CD4-positive, alpha-beta T cell treated with Interleukin-4 for 1 hour (primary cell): ENCODE measurements around the gene HPN.

Experiments used
- DNase-seq, 2 donors: peaks; one replicate each; pipeline ENCODE4 v3.0.0-alpha.2; 2020 to 2022

HPN gene

GRCh38 chr19:35065574-35065973, 24.1 kb downstream of the HPN start:
- no peak for DNase-seq

DNA sequence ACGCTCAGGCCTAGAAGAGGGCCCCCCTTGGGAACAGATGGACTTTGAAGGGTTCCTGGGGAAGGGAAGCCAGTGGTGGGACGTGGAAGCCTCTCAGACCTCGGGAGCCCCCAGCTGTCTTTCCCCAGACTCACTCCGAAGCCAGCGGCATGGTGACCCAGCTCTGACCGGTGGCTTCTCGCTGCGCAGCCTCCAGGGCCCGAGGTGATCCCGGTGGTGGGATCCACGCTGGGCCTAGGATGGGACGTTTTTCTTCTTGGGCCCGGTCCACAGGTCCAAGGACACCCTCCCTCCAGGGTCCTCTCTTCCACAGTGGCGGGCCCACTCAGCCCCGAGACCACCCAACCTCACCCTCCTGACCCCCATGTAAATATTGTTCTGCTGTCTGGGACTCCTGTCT, 24.6 kb downstream of the HPN start:
- no peak for DNase-seq

DNA sequence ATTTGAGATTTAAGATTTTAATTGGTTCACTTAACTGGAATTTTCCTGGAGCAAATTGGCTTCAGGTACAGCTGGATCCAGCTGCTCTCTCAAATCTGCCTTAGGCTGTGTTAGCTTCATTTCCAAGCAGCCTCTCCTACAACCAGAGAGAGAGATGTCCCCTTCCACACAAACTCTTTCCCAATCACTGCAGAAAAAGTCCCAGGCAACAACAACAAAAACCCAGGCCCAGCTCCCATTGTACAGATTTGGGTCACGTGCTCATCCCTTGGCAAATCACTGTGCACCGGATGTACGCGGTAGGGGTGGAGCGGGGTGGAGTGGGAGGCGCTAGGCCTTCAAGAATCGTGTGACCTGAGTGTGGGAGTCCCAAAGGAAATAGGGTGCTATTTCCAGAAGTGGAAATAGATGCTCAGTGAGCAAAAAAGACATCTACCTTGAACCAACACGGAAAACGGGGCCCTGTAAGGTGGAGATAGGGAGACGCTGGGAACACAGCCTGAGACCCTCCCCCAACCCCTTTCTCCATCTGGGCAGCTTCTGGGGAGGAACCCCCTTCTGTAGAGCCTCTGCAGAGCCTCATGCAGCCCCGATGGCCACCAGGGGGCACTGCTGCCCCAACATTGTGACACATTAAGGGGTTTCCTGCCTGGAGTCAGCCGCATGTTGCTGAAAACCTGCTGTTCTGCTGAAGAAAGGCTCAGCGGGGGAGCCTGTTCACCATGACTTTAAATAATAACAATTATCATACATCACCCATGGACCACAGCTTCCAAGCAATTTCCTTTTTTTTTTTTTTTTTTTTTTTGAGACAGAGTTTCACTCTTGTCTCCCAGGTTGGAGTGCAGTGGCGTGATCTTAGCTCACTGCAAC, 25.4 kb downstream of the HPN start:
- peak; percentile 86 to 87 for DNase-seq

DNA sequence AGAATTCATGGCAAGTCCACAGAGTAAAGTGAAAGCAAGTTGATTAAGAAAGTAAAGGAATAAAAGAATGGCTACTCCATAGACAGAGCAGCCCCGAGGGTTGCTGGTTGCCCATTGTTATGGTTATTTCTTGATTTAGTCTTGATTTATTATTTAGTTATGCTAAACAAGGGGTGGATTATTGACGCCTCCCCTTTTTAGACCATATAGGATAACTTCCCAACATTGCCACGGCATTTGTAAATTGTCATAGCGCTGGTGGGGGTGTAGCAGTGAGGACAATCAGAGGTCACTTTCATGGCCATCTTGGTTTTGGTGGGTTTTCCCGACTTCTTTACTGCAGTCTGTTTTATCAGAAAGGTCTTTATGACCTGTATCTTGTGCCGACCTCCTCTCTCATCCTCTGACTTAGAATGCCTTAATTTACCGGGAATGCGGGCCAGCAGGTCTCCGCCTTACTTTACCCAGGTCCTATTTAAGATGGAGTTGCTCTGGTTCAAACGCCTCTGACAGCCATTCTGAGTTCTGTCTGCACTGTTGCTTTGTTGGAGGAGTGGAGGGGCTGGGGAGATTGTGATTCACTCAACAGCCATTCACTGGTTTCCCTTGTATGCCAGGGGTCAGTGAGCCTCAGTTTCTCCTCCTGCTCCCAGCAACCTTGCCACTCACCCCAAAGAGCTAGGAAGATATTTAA, 27.6 kb downstream of the HPN start:
- DNase-seq, result no peak

GRCh38 chr19:35069696-35070095, 28.2 kb downstream of the HPN start:
- no peak for DNase-seq

GRCh38 chr19:35070471-35070870, 28.9 kb downstream of the HPN start:
- DNase-seq, result no peak

DNA sequence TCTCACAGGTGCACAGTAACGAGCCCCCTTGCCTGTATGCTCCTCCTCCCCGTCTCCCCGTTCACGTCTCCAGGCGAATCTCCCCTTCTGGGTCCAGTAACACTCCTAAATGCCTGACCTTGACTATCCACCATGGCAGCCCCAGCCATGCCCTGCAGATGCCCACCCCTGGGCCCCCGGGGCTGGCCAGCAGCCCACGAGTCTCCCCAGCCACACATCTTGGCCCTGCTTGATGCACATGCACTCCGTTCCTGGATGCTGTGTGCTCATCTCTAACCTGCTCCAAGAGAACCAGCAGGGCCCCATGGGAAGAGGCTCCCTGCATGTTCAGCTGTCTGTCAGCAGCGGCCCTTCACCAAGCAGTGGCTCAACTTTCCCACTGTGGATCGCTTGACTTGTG, 32.0 kb downstream of the HPN start:
- DNase-seq, result no peak

DNA sequence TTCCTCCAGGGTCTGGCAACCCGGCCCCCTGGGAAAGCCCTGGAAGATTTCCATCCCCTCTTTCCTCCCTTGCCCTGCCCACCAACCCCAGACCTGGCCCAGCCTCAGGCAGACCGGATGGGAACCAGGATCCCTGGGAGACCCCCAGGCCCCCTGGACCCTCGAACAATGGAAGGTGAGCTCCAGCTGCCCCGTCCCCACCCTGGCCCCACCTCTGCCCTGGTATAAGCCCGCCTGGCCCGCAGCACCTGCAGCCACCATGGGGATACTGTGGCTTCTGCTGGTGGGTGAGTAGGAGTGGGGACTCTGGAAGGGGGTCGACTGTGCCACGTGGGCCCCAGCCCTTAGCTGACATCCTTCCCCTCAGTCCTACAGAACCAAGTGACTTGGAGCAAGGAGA, 32.4 kb downstream of the HPN start:
- DNase-seq, result no peak

- DNase-seq, result no peak
Measured at GRCh38 chr19:35074426-35075201, 33.1 kb downstream of the HPN start.

DNA sequence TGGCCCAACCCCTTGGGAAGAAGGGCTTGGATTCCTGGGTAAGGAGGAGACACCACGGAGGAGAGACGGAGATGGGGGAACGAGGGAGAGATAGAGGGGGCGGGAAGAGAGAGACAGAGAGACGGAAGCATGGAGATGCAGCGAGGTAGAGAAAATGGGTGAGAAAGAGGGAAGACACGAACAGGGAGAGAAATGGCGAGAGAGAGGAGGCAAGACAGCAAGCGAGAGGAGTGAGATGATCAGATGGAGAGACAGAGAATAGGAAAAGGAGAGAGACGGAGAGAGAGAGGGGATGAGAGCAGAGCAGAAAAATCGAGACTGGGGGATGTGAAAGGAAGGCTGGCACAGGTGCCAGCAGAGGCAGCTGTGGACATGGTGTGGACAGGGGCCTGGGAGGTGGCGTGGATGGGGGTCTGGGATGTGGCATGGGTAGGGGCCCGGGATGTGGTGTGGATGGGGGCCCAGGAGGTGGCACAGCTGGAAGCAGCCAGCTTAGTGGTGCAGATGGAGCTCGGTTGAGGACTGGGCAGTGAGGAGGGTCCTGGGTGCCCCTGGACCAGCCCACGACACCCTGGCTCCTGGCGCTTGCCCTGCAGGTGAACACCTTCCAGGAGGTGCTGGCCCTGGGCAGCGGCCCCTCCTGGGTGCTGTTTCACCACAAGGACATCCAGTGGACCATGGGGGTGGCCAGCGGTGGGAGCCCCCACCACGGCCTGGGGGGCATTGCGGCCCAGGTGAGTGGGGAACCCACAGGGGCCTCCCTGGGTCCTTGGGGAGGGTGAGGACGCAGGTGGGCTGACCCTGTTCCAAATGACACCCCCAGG, 33.9 kb downstream of the HPN start:
- no peak for DNase-seq

GRCh38 chr19:35076026-35076370, 34.5 kb downstream of the HPN start:
- DNase-seq, result no peak

GRCh38 chr19:35076657-35077056, 35.1 kb downstream of the HPN start:
- DNase-seq, result no peak

DNA sequence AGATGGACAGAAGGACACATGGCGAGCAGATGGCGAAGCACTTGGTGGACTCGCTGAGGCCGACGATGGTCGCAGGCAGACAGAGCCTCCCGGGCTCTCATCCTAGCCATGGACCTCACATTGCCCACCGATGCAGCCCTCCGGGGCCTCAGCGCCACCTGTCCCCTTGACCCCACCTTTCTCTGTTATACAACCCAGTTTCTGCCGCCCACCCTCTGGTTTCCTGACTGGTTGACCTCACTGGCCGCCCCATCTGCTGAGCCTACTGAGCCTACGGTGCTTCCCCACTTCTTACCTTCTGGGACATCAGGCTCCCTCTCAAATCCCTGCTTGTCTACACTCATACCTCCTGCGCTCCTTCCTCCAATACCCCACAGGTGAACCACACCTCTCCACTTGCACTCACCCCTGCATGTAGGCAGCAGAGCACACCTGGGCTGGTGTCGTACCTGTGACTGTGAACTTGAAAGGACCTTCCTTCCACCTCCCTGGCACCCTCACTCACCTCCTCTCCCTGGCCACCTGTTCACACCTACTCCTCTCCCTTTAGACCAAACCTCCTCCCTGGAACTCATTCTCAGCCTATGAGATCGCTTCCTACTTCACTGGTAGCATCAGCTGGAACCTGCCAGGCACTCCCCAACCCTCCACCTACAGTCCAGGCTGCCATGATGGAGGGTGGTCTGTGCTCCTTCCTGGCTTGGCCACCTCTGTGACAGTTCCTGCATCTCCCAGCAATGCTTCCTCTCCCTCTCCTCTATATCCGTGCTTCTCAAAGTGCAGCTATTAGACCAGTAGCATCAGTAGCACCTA, 36.1 kb downstream of the HPN start:
- no peak for DNase-seq

DNA sequence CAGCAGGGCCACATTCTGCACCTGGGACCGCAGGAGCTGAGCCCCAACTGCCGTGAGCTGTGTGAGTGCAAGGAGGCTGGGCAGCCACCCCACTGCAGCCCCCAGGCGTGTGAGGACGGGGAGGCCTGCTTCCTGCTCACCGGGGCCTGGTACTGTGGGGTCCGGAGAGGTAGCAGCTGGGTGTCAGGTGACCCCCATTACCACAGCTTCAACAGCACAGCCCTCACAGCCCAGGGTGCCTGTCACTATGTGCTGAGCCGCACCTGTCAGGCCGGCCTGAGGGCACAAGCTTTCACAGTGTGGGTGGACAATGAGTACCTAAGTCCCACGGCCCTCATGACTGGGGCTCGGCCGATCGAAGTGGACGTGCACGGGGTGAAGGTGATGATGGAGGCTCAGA, 38.3 kb downstream of the HPN start:
- DNase-seq, result no peak

DNA sequence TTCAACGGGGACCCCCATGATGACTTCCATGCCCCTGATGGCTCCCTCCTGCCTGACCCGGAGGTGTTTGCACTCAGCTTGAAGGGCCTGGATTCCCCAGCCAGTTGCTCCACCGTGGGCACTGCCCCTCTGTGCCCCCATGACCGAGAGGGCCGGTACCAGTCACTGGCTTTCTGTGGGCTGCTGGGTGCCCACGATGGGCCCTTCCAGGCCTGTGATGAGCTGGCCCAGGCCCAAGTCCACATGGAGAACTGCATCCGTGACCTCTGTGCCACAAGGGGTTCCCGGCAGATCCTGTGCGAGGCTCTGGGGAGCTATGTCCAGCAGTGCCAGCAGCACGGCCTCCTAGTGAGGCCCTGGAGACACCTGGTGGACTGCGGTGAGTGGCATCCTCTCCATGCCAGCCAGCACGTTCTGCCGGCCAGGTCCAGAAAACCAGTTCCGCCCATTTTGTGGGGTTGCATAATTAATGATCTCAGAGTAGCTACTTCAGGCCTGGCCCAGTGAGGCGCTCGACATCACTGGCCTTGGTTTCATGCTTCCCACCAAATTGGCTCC, 39.2 kb downstream of the HPN start:
- no peak for DNase-seq

GRCh38 chr19:35081201-35081600, 39.7 kb downstream of the HPN start:
- no peak for DNase-seq

DNA sequence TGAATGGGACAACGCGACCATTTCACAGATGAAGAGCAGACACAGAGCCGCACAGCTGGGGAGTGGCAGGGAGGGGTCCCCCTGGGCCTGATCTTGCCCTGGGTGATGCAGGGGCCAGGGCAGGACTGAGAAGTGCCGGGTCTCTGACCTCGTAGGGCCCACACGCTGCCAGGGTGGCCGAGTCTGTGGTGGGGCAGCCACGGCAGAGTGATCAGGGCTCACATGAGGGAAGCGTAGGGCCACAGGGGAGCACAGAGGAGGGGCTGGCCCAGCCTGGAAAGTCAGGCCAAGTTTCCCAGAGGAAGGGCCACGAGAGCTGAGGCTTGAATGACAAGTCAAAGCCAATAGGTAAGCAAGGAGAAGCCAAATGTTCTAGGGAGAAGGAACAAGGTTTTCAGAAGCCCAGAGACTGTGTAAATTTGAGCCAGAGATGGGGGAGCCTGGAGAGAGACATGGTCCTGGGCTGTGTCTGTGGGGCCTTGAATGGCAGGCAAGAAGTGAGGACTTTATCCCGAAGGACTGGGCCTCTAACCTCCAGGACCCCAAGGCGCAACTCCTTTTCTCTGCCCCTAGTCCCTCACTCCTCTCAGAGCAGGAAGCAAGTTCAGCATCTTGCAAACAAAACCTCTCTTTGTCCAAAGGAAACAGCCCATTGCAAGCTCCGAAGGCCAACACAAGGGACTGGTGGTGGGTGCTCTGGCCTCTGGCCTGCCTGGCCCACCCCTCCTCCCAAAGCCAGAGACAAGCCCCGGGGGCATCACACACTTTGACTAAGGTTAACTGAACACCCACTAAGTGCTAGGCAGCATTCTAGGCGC, 42.4 kb downstream of the HPN start:
- DNase-seq, result no peak

DNA sequence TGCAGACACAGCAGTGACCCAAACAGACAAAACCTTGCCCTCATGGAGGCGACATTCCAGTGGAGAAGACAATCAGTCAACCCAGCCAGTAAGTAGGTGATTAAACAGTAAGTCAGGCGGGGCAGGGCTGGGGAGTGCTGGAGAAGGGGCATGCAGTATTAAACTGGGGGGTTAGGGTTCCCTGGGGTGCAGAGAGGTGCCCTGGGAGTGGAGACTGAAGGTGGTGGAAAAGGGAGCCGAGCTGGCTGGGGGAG, 42.9 kb downstream of the HPN start:
- no peak for DNase-seq

DNA sequence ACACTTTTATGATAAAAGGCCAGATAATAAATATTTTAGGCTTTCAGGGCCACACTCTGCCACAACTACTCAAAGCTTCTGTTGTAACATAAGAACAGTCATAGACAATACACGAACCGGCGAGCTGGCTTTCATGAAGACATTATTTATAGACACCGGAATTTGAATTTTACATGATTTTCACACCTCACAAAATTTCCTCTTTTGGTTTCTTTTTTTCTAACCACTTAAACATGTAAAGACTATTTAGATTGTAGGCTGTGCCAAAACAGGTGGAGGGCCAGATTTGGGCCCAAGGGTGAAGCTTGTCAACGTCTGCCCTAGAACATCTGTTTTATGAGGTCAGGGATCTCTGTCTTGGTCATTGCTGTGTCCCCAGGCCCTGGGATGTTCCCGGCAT, 44.4 kb downstream of the HPN start:
- DNase-seq, result peak in 1 of 2 donors; percentile 19

- DNase-seq, result no peak
Measured at GRCh38 chr19:35086455-35086854, 44.9 kb downstream of the HPN start.

DNA sequence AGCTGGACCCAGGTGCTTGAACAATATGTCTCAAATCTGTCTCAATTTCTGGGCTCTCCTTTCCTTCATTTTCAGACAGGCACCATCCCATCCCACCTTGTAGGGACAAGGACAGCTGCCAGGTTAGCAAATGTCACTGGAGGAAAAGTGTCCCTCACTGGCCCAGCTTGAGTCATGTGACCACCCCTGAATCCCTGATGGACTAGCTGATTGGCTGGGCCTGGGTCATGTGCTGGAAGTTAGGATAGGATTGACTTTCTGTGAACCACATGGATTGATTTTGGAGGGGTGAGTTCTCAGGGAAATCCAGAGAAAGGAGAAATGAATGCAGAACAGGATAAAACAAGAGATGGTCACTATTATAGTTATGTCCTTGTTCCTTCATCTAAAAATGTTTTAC, 45.9 kb downstream of the HPN start:
- DNase-seq, result no peak
